IPS-18a (cell line): ENCODE results near the gene ARFGAP3.

Source experiments
- H3K27ac ChIP-seq: one replicate; pipeline ENCODE4 v1.5.1; 2013; ENCODE audit warnings: low read length
- H3K27me3 ChIP-seq: one replicate; pipeline ENCODE4 v1.6.1; 2013; ENCODE audit warnings: mild to moderate bottlenecking, low read length; ENCODE audit not compliant: control insufficient read depth, insufficient read depth
- H3K36me3 ChIP-seq: one replicate; pipeline ENCODE4 v1.6.1; 2013; ENCODE audit warnings: low read depth, low read length; ENCODE audit not compliant: control insufficient read depth
- H3K4me1 ChIP-seq: one replicate; pipeline ENCODE4 v1.6.1; 2013; ENCODE audit warnings: low read depth, low read length; ENCODE audit not compliant: control insufficient read depth
- H3K4me3 ChIP-seq: one replicate; pipeline ENCODE4 v1.5.1; 2013; ENCODE audit warnings: low read length
- H3K9ac ChIP-seq: one replicate; pipeline ENCODE4 v1.6.1; 2013; ENCODE audit warnings: mild to moderate bottlenecking, low read length, moderate library complexity
- H3K9me3 ChIP-seq: one replicate; pipeline ENCODE4 v1.6.1; 2013; ENCODE audit warnings: low read depth, low read length; ENCODE audit not compliant: control insufficient read depth

ARFGAP3 gene

GRCh38 chr22:42871146-42872050, 14.3 kb upstream of the ARFGAP3 start:
- H3K4me1 ChIP-seq, result no peaks in the 10 kb centered on the region
- no peak overlapping the region for H3K4me3 ChIP-seq
- H3K27ac ChIP-seq, result no peak overlapping the region
- peaks cover 29% of the 10 kb centered on the region for H3K36me3 ChIP-seq
- H3K9ac ChIP-seq, result no peak overlapping the region
- no peaks in the 10 kb centered on the region for H3K27me3 ChIP-seq
- no peaks in the 10 kb centered on the region for H3K9me3 ChIP-seq

GRCh38 chr22:42869888-42870480, 12.9 kb upstream of the ARFGAP3 start:
- no peak overlapping the region for H3K27ac ChIP-seq
- no peaks in the 10 kb centered on the region for H3K4me1 ChIP-seq
- no peak overlapping the region for H3K9ac ChIP-seq
- no peaks in the 10 kb centered on the region for H3K27me3 ChIP-seq
- H3K36me3 ChIP-seq, result peaks cover 25% of the 10 kb centered on the region
- no peaks in the 10 kb centered on the region for H3K9me3 ChIP-seq
- no peak overlapping the region for H3K4me3 ChIP-seq

GRCh38 chr22:42869463-42869862, 12.4 kb upstream of the ARFGAP3 start:
- no peaks in the 10 kb centered on the region for H3K9me3 ChIP-seq
- no peak overlapping the region for H3K4me3 ChIP-seq
- no peaks in the 10 kb centered on the region for H3K4me1 ChIP-seq
- H3K36me3 ChIP-seq, result peaks cover 24% of the 10 kb centered on the region
- H3K9ac ChIP-seq, result no peak overlapping the region
- H3K27ac ChIP-seq, result no peak overlapping the region
- H3K27me3 ChIP-seq, result no peaks in the 10 kb centered on the region

- Histone ChIP-seq H3K4me1 (no peaks in the 10 kb centered on the region), H3K9ac (no peak overlapping the region), H3K4me3 (no peak overlapping the region), H3K9me3 (no peaks in the 10 kb centered on the region), H3K27ac (no peak overlapping the region), H3K27me3 (no peaks in the 10 kb centered on the region), H3K36me3 (peaks cover 22% of the 10 kb centered on the region)
Observed at GRCh38 chr22:42868751-42869251, 11.7 kb upstream of the ARFGAP3 start.

GRCh38 chr22:42866100-42866499, 9.0 kb upstream of the ARFGAP3 start:
- H3K27ac ChIP-seq, result no peak overlapping the region
- H3K36me3 ChIP-seq, result peaks cover 11% of the 10 kb centered on the region
- H3K9ac ChIP-seq, result no peak overlapping the region
- no peak overlapping the region for H3K4me3 ChIP-seq
- H3K4me1 ChIP-seq, result no peaks in the 10 kb centered on the region
- H3K9me3 ChIP-seq, result no peaks in the 10 kb centered on the region
- no peaks in the 10 kb centered on the region for H3K27me3 ChIP-seq

- Histone ChIP-seq H3K27ac (no peak overlapping the region), H3K36me3 (peaks cover 5% of the 10 kb centered on the region), H3K9ac (no peak overlapping the region), H3K27me3 (no peaks in the 10 kb centered on the region), H3K4me1 (no peaks in the 10 kb centered on the region), H3K4me3 (no peak overlapping the region), H3K9me3 (no peaks in the 10 kb centered on the region)
Observed at GRCh38 chr22:42865536-42865935, 8.5 kb upstream of the ARFGAP3 start.

GRCh38 chr22:42863349-42863961, 6.4 kb upstream of the ARFGAP3 start:
- no peak overlapping the region for H3K27ac ChIP-seq

GRCh38 chr22:42862045-42862734, 5.1 kb upstream of the ARFGAP3 start:
- H3K4me1 ChIP-seq, result no peaks in the 10 kb centered on the region
- peaks cover 16% of the 10 kb centered on the region for H3K27me3 ChIP-seq
- no peak overlapping the region for H3K27ac ChIP-seq
- no peaks in the 10 kb centered on the region for H3K36me3 ChIP-seq
- no peak overlapping the region for H3K9ac ChIP-seq
- no peak overlapping the region for H3K4me3 ChIP-seq
- H3K9me3 ChIP-seq, result no peaks in the 10 kb centered on the region

More at GRCh38 chr22:42863349-42863961, 6.4 kb upstream of the ARFGAP3 start:
- no peaks in the 10 kb centered on the region for H3K9me3 ChIP-seq
- H3K27me3 ChIP-seq, result peaks cover 5% of the 10 kb centered on the region
- H3K9ac ChIP-seq, result no peak overlapping the region
- H3K36me3 ChIP-seq, result no peaks in the 10 kb centered on the region
- no peak overlapping the region for H3K4me3 ChIP-seq
- no peaks in the 10 kb centered on the region for H3K4me1 ChIP-seq

- H3K27me3 ChIP-seq, result peaks cover 20% of the 10 kb centered on the region
- H3K9me3 ChIP-seq, result no peaks in the 10 kb centered on the region
- no peak overlapping the region for H3K4me3 ChIP-seq
- no peak overlapping the region for H3K27ac ChIP-seq
- H3K9ac ChIP-seq, result no peak overlapping the region
- no peaks in the 10 kb centered on the region for H3K4me1 ChIP-seq
- no peaks in the 10 kb centered on the region for H3K36me3 ChIP-seq
Observed at GRCh38 chr22:42860968-42861367, 3.9 kb upstream of the ARFGAP3 start.

GRCh38 chr22:42857845-42858481, 890 bp upstream of the ARFGAP3 start:
- Histone ChIP-seq H3K27ac (no peak overlapping the region), H3K4me3 (no peak overlapping the region), H3K4me1 (no peaks in the 10 kb centered on the region), H3K9me3 (no peaks in the 10 kb centered on the region), H3K36me3 (no peaks in the 10 kb centered on the region), H3K27me3 (peaks cover 37% of the 10 kb centered on the region), H3K9ac (no peak overlapping the region)
